Tibial nerve (tissue), 4 donors: Measurements from ENCODE around the gene NPIPB2. TPM values are rescaled to one million over a fixed set of nuclear protein-coding genes. Genes with fewer than 3 reads are reported as not detected.

ENCODE experiments used
- DNase-seq, 2 donors: peaks; one replicate each; pipeline ENCODE4 v3.0.0-alpha.2; 2019; ENCODE audit warnings: low spot score in 2 of 2
- H3K27ac ChIP-seq, 4 donors: fragments of 200-600 bp; sonication (generic) in 3 of 4; one replicate each; pipeline ENCODE4 v1.5.1; 2017 to 2019; ENCODE audit warnings: mild to moderate bottlenecking in 1 of 4
- H3K27me3 ChIP-seq, 2 donors: fragments of 200-600 bp; sonication (generic) in 1 of 2; one replicate each; pipeline versions ENCODE4 v1.5.1 to v1.6.0; 2017 to 2019
- H3K36me3 ChIP-seq, 3 donors: fragments of 200-600 bp; sonication (generic); one replicate each; pipeline ENCODE4 v1.5.1; 2018 to 2019
- H3K4me1 ChIP-seq, 4 donors: fragments of 200-600 bp; sonication (generic) in 3 of 4; one replicate each; pipeline ENCODE4 v1.5.1; 2017 to 2019
- H3K4me3 ChIP-seq, 4 donors: fragments of 200-600 bp; sonication (generic) in 3 of 4; one replicate each; pipeline ENCODE4 v1.5.1; 2017 to 2019; ENCODE audit warnings: mild to moderate bottlenecking in 1 of 4, moderate library complexity in 1 of 4
- H3K9me3 ChIP-seq, 4 donors: fragments of 200-600 bp; sonication (generic) in 3 of 4; one replicate each; pipeline ENCODE4 v1.5.1; 2017 to 2019
- CTCF ChIP-seq, 5 experiments: fragments of 200-600 bp in 3 of 5; fragments of 450-650 bp in 2 of 5; sonication (generic) in 3 of 5; IDR thresholded peaks; one replicate each; pipeline ENCODE4 v1.5.1; 2016 to 2019; ENCODE audit warnings: antibody characterized with exemption in 5 of 5, mild to moderate bottlenecking in 3 of 5, moderate library complexity in 2 of 5
- EP300 ChIP-seq, 2 donors: sonication (generic); formaldehyde crosslinking; IDR thresholded peaks; one replicate each; pipeline ENCODE4 v1.6.1; 2017; ENCODE audit warnings: antibody characterized with exemption in 2 of 2, mild to moderate bottlenecking in 1 of 2
- POLR2A ChIP-seq, 2 donors: fragments of 450-650 bp; IDR thresholded peaks; one replicate each; pipeline ENCODE4 v1.6.1; 2017; ENCODE audit warnings: antibody characterized with exemption in 2 of 2, mild to moderate bottlenecking in 2 of 2, moderate library complexity in 2 of 2
- WGBS, 2 donors: methylation state at CpG; one replicate each; pipeline ENCODE4 v1.1.5; 2018; 5-methylcytosine and 5-hydroxymethylcytosine counted together
- total RNA-seq, 4 donors: library from RNA; depleted of rRNA; stranded (reverse); fragments of >200 nt; gene quantifications; one replicate each; pipeline ENCODE4 v1.1.0, GENCODE V29; 2016

NPIPB2 gene
- total RNA-seq, 4 donors from 2014 or later = 6.8 to 12.6 (median 8.3) TPM

- no peaks in the 10 kb centered on the region for H3K36me3 ChIP-seq
- no peaks in the 10 kb centered on the region for H3K27me3 ChIP-seq
- H3K4me1 ChIP-seq = peaks cover 0 to 27% (median 14%) of the 10 kb centered on the region in 4 donors
- no peak overlapping the region for H3K27ac ChIP-seq
- no peak overlapping the region for H3K4me3 ChIP-seq
- no peak for DNase-seq
- TF ChIP-seq CTCF (IDR thresholded peaks at IDR 0.05) (no peak), EP300 (IDR thresholded peaks at IDR 0.05) (no peak), POLR2A (IDR thresholded peaks at IDR 0.05) (no peak)
- no peaks in the 10 kb centered on the region for H3K9me3 ChIP-seq
- WGBS, 2 donors = 69 to 72% methylated on average over 5 of the region's 5 CpGs
Measured at GRCh38 chr16:11980136-11980844, 38.4 kb upstream of the NPIPB2 start.

- DNase-seq = no peak
- no peak overlapping the region for H3K27ac ChIP-seq
- TF ChIP-seq CTCF (IDR thresholded peaks at IDR 0.05) (no peak), POLR2A (IDR thresholded peaks at IDR 0.05) (no peak), EP300 (IDR thresholded peaks at IDR 0.05) (no peak)
- no peaks in the 10 kb centered on the region for H3K27me3 ChIP-seq
- peaks cover 0 to 28% (median 14%) of the 10 kb centered on the region in 4 donors for H3K4me1 ChIP-seq
- H3K4me3 ChIP-seq = no peak overlapping the region
- H3K36me3 ChIP-seq = peaks cover 0 to 2% (median 0%) of the 10 kb centered on the region in 3 donors
- 76 to 82% methylated on average over 9 of the region's 9 CpGs for WGBS, 2 donors
- H3K9me3 ChIP-seq = no peaks in the 10 kb centered on the region
Measured at GRCh38 chr16:11979013-11979672, 37.3 kb upstream of the NPIPB2 start.

GRCh38 chr16:11978080-11978479 lies 36.2 kb upstream of the NPIPB2 start:
- whole genome bisulfite sequencing, 2 donors = 75 to 77% methylated on average over 2 of the region's 2 CpGs
- no peak overlapping the region for H3K4me3 ChIP-seq
- no peak for TF ChIP-seq EP300 (IDR thresholded peaks at IDR 0.05)
- no peak for TF ChIP-seq POLR2A (IDR thresholded peaks at IDR 0.05)
- no peak for TF ChIP-seq CTCF (IDR thresholded peaks at IDR 0.05)

GRCh38 chr16:11977376-11978041 lies 35.7 kb upstream of the NPIPB2 start:
- Histone ChIP-seq H3K4me3 (peak overlapping the region; percentile 68 to 88 (median 79)), H3K27me3 (no peaks in the 10 kb centered on the region), H3K27ac (peak overlapping the region; percentile 39 to 88 (median 78)), H3K36me3 (peaks cover 0 to 4% (median 0%) of the 10 kb centered on the region in 3 donors), H3K9me3 (no peaks in the 10 kb centered on the region), H3K4me1 (peaks cover 0 to 28% (median 14%) of the 10 kb centered on the region in 4 donors)
- TF ChIP-seq EP300 (IDR thresholded peaks at IDR 0.05) (peak in 1 of 2 donors; percentile 27), CTCF (IDR thresholded peaks at IDR 0.05) (no peak), POLR2A (IDR thresholded peaks at IDR 0.05) (no peak)
- 13 to 15% methylated on average over 12 of the region's 12 CpGs for WGBS, 2 donors
- peak in 1 of 2 donors; percentile 19 for DNase-seq

More at GRCh38 chr16:11978080-11978479, 36.2 kb upstream of the NPIPB2 start:
- H3K27ac ChIP-seq = peak overlapping the region in 3 of 4 donors; percentile 73 to 88 (median 83)
- H3K27me3 ChIP-seq = no peaks in the 10 kb centered on the region
- H3K36me3 ChIP-seq = peaks cover 0 to 4% (median 0%) of the 10 kb centered on the region in 3 donors
- no peaks in the 10 kb centered on the region for H3K9me3 ChIP-seq
- no peak for DNase-seq
- peaks cover 0 to 28% (median 14%) of the 10 kb centered on the region in 4 donors for H3K4me1 ChIP-seq
